Measurements from ENCODE around the gene DDX53.

GRCh38 chrX:22950269-22951266 lies 49.2 kb upstream of the DDX53 start:
- no peak for TF ChIP-seq CTCF (IDR thresholded peaks at IDR 0.05; ENCODE audit: borderline replicate concordance, extremely low read depth, low read length, poor library complexity, severe bottlenecking)
- no peak for TF ChIP-seq EZH2 (IDR thresholded peaks at IDR 0.05; ENCODE audit: borderline replicate concordance, low read depth, low read length, severe bottlenecking)
